Suprapubic skin (tissue), 4 donors: ENCODE measurements around the gene CC2D1A. TPM values are rescaled to one million over a fixed set of nuclear protein-coding genes. Genes with fewer than 3 reads are reported as not detected.

Experiments
- DNase-seq, 2 donors: peaks; one replicate each; pipeline ENCODE4 v3.0.0-alpha.2; 2019; ENCODE audit warnings: low spot score in 2 of 2
- H3K27ac ChIP-seq: fragments of 200-600 bp; sonication (generic); one replicate; pipeline ENCODE4 v1.5.1; 2019
- H3K27me3 ChIP-seq: fragments of 200-600 bp; sonication (generic); one replicate; pipeline ENCODE4 v1.5.1; 2019
- H3K36me3 ChIP-seq: fragments of 200-600 bp; sonication (generic); one replicate; pipeline ENCODE4 v1.5.1; 2019
- H3K4me1 ChIP-seq: fragments of 200-600 bp; sonication (generic); one replicate; pipeline ENCODE4 v1.5.1; 2019
- H3K4me3 ChIP-seq: fragments of 200-600 bp; sonication (generic); one replicate; pipeline ENCODE4 v1.5.1; 2019; ENCODE audit warnings: mild to moderate bottlenecking
- H3K9me3 ChIP-seq: fragments of 200-600 bp; sonication (generic); one replicate; pipeline ENCODE4 v1.5.1; 2019
- CTCF ChIP-seq, 2 donors: fragments of 200-600 bp in 1 of 2; fragments of 450-650 bp in 1 of 2; sonication (generic) in 1 of 2; IDR thresholded peaks; one replicate each; pipeline ENCODE4 v1.5.1; 2016 to 2019; ENCODE audit warnings: antibody characterized with exemption in 2 of 2, mild to moderate bottlenecking in 1 of 2, moderate library complexity in 1 of 2
- EP300 ChIP-seq: sonication (generic); formaldehyde crosslinking; IDR thresholded peaks from one replicate; pipeline ENCODE4 v1.6.1; 2017; ENCODE audit warnings: antibody characterized with exemption
- POLR2A ChIP-seq, 2 donors: fragments of 450-650 bp; IDR thresholded peaks; one replicate each; pipeline ENCODE4 v1.6.1; 2017; ENCODE audit warnings: antibody characterized with exemption in 2 of 2, mild to moderate bottlenecking in 2 of 2, moderate library complexity in 2 of 2
- POLR2AphosphoS5 ChIP-seq, 3 donors: sonication (generic); formaldehyde crosslinking; IDR thresholded peaks; one replicate each; pipeline ENCODE4 v1.6.1; 2017; ENCODE audit warnings: antibody characterized with exemption in 3 of 3
- WGBS: methylation state at CpG from one replicate; pipeline ENCODE4 v1.1.5; 2018; 5-methylcytosine and 5-hydroxymethylcytosine counted together
- total RNA-seq, 4 donors: library from RNA; depleted of rRNA; stranded (reverse); fragments of >200 nt; gene quantifications; one replicate each; pipeline ENCODE4 v1.1.0, GENCODE V29; 2016

Gene CC2D1A
- total RNA-seq, 4 donors from 2014 or later, result 48.0 to 94.9 (median 66.7) TPM

GRCh38 chr19:13952154-13952930 is 46.3 kb downstream of the CC2D1A start, which contains the start of gene DCAF15:
Gene DCAF15 (plus strand): TSS chr19:13952509. CDS start chr19:13952513, 4 bp downstream.
- peak within 1 kb of the TSS; percentile 90 for H3K27ac ChIP-seq
- H3K4me3 ChIP-seq, result peak within 1 kb of the TSS; percentile 83
- no peak for TF ChIP-seq CTCF (IDR thresholded peaks at IDR 0.05)
- no peak for TF ChIP-seq POLR2A (IDR thresholded peaks at IDR 0.05)
- TF ChIP-seq EP300, result no peak
- peak in 1 of 3 donors; percentile 75 for TF ChIP-seq POLR2AphosphoS5 (IDR thresholded peaks at IDR 0.05)
- H3K9me3 ChIP-seq, result no peaks in the 10 kb centered on the region
- DNase-seq, result peak; percentile 99 to 100
- under 1% methylated on average over 22 of the region's 65 CpGs for WGBS
- no peaks in the 10 kb centered on the region for H3K27me3 ChIP-seq
- peaks cover 26% of the 10 kb centered on the region for H3K36me3 ChIP-seq
- H3K4me1 ChIP-seq, result peaks cover 27% of the 10 kb centered on the region

GRCh38 chr19:13952931-13953531 is 47.0 kb downstream of the CC2D1A start:
- Histone ChIP-seq H3K36me3 (peaks cover 33% of the 10 kb centered on the region), H3K9me3 (no peaks in the 10 kb centered on the region), H3K4me1 (peaks cover 27% of the 10 kb centered on the region), H3K27me3 (no peaks in the 10 kb centered on the region), H3K4me3 (peak overlapping the region; percentile 83), H3K27ac (peak overlapping the region; percentile 90)
- TF ChIP-seq POLR2A (IDR thresholded peaks at IDR 0.05), result no peak
- no peak for TF ChIP-seq CTCF (IDR thresholded peaks at IDR 0.05)
- no peak for TF ChIP-seq POLR2AphosphoS5 (IDR thresholded peaks at IDR 0.05)
- TF ChIP-seq EP300, result no peak
- peak in 1 of 2 donors; percentile 65 for DNase-seq
- 0% methylated on average over 3 of the region's 13 CpGs for WGBS

- no peak for DNase-seq
- Histone ChIP-seq H3K4me3 (peak overlapping the region; percentile 83), H3K4me1 (peaks cover 27% of the 10 kb centered on the region), H3K9me3 (no peaks in the 10 kb centered on the region), H3K36me3 (peaks cover 45% of the 10 kb centered on the region), H3K27me3 (no peaks in the 10 kb centered on the region), H3K27ac (no peak overlapping the region)
- 96% methylated on average over 11 of the region's 15 CpGs for WGBS
- TF ChIP-seq POLR2AphosphoS5 (IDR thresholded peaks at IDR 0.05), result no peak
- TF ChIP-seq EP300, result no peak
- no peak for TF ChIP-seq CTCF (IDR thresholded peaks at IDR 0.05)
- no peak for TF ChIP-seq POLR2A (IDR thresholded peaks at IDR 0.05)
Observed at GRCh38 chr19:13954185-13954584, 48.2 kb downstream of the CC2D1A start.

- no peak overlapping the region for H3K4me3 ChIP-seq
Observed at GRCh38 chr19:13955662-13956364, 49.8 kb downstream of the CC2D1A start.

More at GRCh38 chr19:13955662-13956364, 49.8 kb downstream of the CC2D1A start:
- H3K27ac ChIP-seq, result no peak overlapping the region
- no peak for DNase-seq
- peaks cover 61% of the 10 kb centered on the region for H3K36me3 ChIP-seq
- peaks cover 27% of the 10 kb centered on the region for H3K4me1 ChIP-seq
- TF ChIP-seq EP300, result no peak
- TF ChIP-seq CTCF (IDR thresholded peaks at IDR 0.05), result no peak
- TF ChIP-seq POLR2A (IDR thresholded peaks at IDR 0.05), result no peak
- no peak for TF ChIP-seq POLR2AphosphoS5 (IDR thresholded peaks at IDR 0.05)
- WGBS, result 92% methylated on average over 25 of the region's 42 CpGs
- H3K9me3 ChIP-seq, result no peaks in the 10 kb centered on the region
- H3K27me3 ChIP-seq, result no peaks in the 10 kb centered on the region
